ENCODE results near the gene TUBG1.

TUBG1 gene

GRCh38 chr17:42609182-42609813, at the start of gene TUBG1, which contains the start of gene RETREG3:
TUBG1 (plus strand) TSS chr17:42609683; CDS start chr17:42609738, 55 bp downstream.
RETREG3 (minus strand) TSS chr17:42609374; CDS start chr17:42609324, 50 bp downstream.
- ATAC-seq = peak; percentile 93
- TF ChIP-seq ESRRG (CRISPR knock-in tag; IDR thresholded peaks at IDR 0.05) (no peak), TSHZ2 (CRISPR knock-in tag; IDR thresholded peaks at IDR 0.05) (no peak), BACH2 (CRISPR knock-in tag; IDR thresholded peaks at IDR 0.05; ENCODE audit: borderline replicate concordance) (no peak), ISL1 (CRISPR knock-in tag; IDR thresholded peaks at IDR 0.05) (no peak), CREB5 (CRISPR knock-in tag; IDR thresholded peaks at IDR 0.05; ENCODE audit: low read depth) (no peak), ARNTL (CRISPR knock-in tag; IDR thresholded peaks at IDR 0.05; ENCODE audit: borderline replicate concordance, low read depth) (no peak), OSR1 (CRISPR knock-in tag; IDR thresholded peaks at IDR 0.05) (no peak), ZFP30 (CRISPR knock-in tag; IDR thresholded peaks at IDR 0.05) (no peak), PATZ1 (CRISPR knock-in tag; IDR thresholded peaks at IDR 0.05; ENCODE audit: borderline replicate concordance) (no peak), ZNF8 (CRISPR knock-in tag; IDR thresholded peaks at IDR 0.05) (no peak), ZNF565 (CRISPR knock-in tag; conservative IDR thresholded peaks at IDR 0.05; ENCODE audit: low read depth) (no peak), GLIS3 (CRISPR knock-in tag; IDR thresholded peaks at IDR 0.05) (no peak)

- no peak for ATAC-seq
- no peak for TF ChIP-seq TCF4 (CRISPR knock-in tag; IDR thresholded peaks at IDR 0.05; ENCODE audit: borderline replicate concordance)
- no peak for TF ChIP-seq BACH2 (CRISPR knock-in tag; IDR thresholded peaks at IDR 0.05; ENCODE audit: borderline replicate concordance)
- no peak for TF ChIP-seq SNAI2 (CRISPR knock-in tag; IDR thresholded peaks at IDR 0.05)
- no peak for TF ChIP-seq PPARA (CRISPR knock-in tag; IDR thresholded peaks at IDR 0.05; ENCODE audit: borderline replicate concordance)
- no peak for TF ChIP-seq OSR1 (CRISPR knock-in tag; IDR thresholded peaks at IDR 0.05)
- TF ChIP-seq ZFP3 (CRISPR knock-in tag; IDR thresholded peaks at IDR 0.05) = no peak
- no peak for TF ChIP-seq CREB5 (CRISPR knock-in tag; IDR thresholded peaks at IDR 0.05; ENCODE audit: low read depth)
- TF ChIP-seq ZC3H10 (CRISPR knock-in tag; IDR thresholded peaks at IDR 0.05) = no peak
- no peak for TF ChIP-seq GLIS3 (CRISPR knock-in tag; IDR thresholded peaks at IDR 0.05)
- no peak for TF ChIP-seq RARB (CRISPR knock-in tag; IDR thresholded peaks at IDR 0.05)
- TF ChIP-seq CSDC2 (CRISPR knock-in tag; IDR thresholded peaks at IDR 0.05) = no peak
- TF ChIP-seq TOX (CRISPR knock-in tag; IDR thresholded peaks at IDR 0.05; ENCODE audit: borderline replicate concordance) = no peak
- TF ChIP-seq ZNF8 (CRISPR knock-in tag; IDR thresholded peaks at IDR 0.05) = no peak
Measured at GRCh38 chr17:42560246-42560645, 49.2 kb upstream of the TUBG1 start.

GRCh38 chr17:42561897-42562387, 47.5 kb upstream of the TUBG1 start, which contains the start of gene COASY:
COASY (plus strand) TSS chr17:42562148; CDS start chr17:42562623, 475 bp downstream.
- TF ChIP-seq ESRRG (CRISPR knock-in tag; IDR thresholded peaks at IDR 0.05) (no peak), ZNF8 (CRISPR knock-in tag; IDR thresholded peaks at IDR 0.05) (no peak), GLIS3 (CRISPR knock-in tag; IDR thresholded peaks at IDR 0.05) (no peak), POU6F1 (CRISPR knock-in tag; IDR thresholded peaks at IDR 0.05; ENCODE audit: borderline replicate concordance, low read depth) (no peak), PATZ1 (CRISPR knock-in tag; IDR thresholded peaks at IDR 0.05; ENCODE audit: borderline replicate concordance) (no peak), CREB5 (CRISPR knock-in tag; IDR thresholded peaks at IDR 0.05; ENCODE audit: low read depth) (no peak), ARNTL (CRISPR knock-in tag; IDR thresholded peaks at IDR 0.05; ENCODE audit: borderline replicate concordance, low read depth) (no peak), ZNF565 (CRISPR knock-in tag; conservative IDR thresholded peaks at IDR 0.05; ENCODE audit: low read depth) (no peak), TOX (CRISPR knock-in tag; IDR thresholded peaks at IDR 0.05; ENCODE audit: borderline replicate concordance) (no peak), ZFP30 (CRISPR knock-in tag; IDR thresholded peaks at IDR 0.05) (no peak), CSRNP3 (CRISPR knock-in tag; IDR thresholded peaks at IDR 0.05) (no peak), SNAI2 (CRISPR knock-in tag; IDR thresholded peaks at IDR 0.05) (no peak)
- ATAC-seq = peak; percentile 80

Measured in SK-N-SH treated with all-trans-retinoic acid at 6 μM for 48 hours (cell line).